Measurements from ENCODE around the gene KLF11.
A peak's percentile ranks its signal among the peaks of the same experiment; 100 is the strongest.

Gene KLF11

DNA sequence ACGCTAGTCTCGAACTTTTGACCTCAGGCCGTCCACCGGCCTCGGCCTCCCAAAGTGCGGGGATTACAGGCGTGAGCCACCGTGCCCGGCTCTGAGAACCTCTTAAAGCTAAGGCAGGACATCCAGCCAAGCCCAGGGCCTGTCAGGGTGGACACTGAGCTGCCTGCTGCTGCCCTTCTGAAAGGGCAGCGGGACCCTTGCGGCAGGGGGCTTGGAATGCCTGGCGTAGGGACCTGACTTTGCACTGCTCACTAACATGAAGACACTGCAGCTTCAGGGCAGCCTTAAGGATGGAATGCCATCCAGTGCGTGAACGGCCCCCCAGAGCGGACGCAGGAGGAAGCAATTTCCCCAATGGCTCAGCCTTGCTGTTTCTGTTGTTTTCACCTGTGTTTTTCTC is 27.8 kb downstream of the KLF11 start:
- intact Hi-C loops (cut with DNase I; ENCODE audit: low total_unique reads): no loop called here
- H3K4me3 ChIP-seq: no peak overlapping the region
- no peak overlapping the region for H3K27ac ChIP-seq
- TF ChIP-seq, protein P1, sequence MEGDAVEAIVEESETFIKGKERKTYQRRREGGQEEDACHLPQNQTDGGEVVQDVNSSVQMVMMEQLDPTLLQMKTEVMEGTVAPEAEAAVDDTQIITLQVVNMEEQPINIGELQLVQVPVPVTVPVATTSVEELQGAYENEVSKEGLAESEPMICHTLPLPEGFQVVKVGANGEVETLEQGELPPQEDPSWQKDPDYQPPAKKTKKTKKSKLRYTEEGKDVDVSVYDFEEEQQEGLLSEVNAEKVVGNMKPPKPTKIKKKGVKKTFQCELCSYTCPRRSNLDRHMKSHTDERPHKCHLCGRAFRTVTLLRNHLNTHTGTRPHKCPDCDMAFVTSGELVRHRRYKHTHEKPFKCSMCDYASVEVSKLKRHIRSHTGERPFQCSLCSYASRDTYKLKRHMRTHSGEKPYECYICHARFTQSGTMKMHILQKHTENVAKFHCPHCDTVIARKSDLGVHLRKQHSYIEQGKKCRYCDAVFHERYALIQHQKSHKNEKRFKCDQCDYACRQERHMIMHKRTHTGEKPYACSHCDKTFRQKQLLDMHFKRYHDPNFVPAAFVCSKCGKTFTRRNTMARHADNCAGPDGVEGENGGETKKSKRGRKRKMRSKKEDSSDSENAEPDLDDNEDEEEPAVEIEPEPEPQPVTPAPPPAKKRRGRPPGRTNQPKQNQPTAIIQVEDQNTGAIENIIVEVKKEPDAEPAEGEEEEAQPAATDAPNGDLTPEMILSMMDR (IDR thresholded peaks at IDR 0.05): no peak
- H3K36me3 ChIP-seq: no peaks in the 10 kb centered on the region
- no peaks in the 10 kb centered on the region for H3K9me3 ChIP-seq
- no peaks in the 10 kb centered on the region for H3K27me3 ChIP-seq
- peaks cover 0 to 4% (median 4%) of the 10 kb centered on the region in 4 donors for H3K4me1 ChIP-seq
- DNase-seq: no peak

DNA sequence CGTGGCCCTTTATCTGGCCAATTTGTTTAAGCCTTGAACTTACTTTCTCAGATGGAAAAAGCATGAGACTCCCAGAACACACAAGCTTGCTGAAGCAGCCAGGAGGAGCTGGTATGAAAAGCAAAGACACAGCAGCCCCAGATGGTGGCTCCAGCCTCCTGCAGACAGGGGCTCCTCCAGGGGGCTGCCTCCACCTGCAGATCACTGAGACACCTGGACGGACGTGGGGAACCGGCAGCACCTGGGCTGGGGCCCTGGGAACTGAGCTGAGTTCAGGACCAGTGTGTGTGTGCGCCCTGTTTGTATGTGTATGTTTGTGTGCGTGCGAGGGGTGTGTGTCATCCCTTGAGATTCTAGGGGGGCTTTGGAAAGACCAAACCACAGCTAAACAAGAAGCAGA is 28.2 kb downstream of the KLF11 start:
- no peak for DNase-seq
- Histone ChIP-seq H3K27me3 (no peaks in the 10 kb centered on the region), H3K4me3 (no peak overlapping the region), H3K4me1 (peaks cover 0 to 4% (median 4%) of the 10 kb centered on the region in 4 donors), H3K36me3 (no peaks in the 10 kb centered on the region), H3K9me3 (no peaks in the 10 kb centered on the region), H3K27ac (no peak overlapping the region)
- TF ChIP-seq, protein P1 (IDR thresholded peaks at IDR 0.05): no peak
- intact Hi-C loops (cut with DNase I; ENCODE audit: low total_unique reads): no loop called here

DNA sequence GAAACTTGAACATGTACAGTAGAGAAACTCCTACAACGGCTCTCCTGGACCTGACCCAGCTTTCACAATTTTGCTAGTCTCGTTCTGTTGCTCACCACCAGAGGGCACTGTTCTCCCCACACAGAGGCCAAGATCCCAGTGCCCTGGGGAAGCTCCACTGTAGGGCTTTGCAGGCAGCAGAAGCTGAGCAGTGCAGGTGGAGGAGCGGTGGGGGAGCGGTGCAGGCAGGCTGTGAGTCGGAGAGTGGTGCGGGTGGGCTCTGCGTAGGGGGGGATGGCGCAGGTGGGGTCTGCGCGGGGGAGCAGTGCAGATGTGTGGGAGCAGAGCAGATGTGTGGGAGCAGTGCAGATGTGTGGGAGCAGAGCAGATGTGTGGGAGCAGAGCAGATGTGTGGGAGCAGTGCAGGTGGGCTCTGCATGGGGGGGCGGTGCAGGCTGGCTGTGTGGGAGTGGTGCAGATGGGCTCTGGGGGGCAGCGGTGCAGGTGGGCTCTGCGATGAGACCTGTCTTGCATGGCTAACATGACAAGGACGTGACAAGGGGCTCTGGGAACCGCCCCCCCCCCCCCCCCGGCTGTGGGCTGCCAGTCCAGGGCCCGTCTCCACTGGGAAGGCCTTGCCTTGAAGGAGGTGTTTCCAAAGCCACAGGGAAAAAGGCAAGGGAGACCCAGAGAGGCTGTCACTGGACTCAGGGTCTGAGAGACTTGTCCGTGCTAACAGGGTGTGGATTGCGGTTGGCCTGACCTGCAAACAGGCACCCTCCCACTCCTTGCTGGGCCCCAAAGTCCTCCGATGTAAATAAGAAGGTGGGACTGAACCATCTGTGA is 29.5 kb downstream of the KLF11 start:
- Histone ChIP-seq H3K27ac (no peak overlapping the region), H3K4me3 (no peak overlapping the region), H3K27me3 (no peaks in the 10 kb centered on the region), H3K9me3 (no peaks in the 10 kb centered on the region), H3K36me3 (no peaks in the 10 kb centered on the region), H3K4me1 (peaks cover 0 to 4% (median 4%) of the 10 kb centered on the region in 4 donors)
- intact Hi-C loops (cut with DNase I; ENCODE audit: low total_unique reads): loop anchor here (1.0 to 2.0 kb wide), 2 partner anchors 24 to 362 kb away; no protein-coding TSS in a partner anchor
- peak; percentile 84 to 86 for DNase-seq
- TF ChIP-seq, protein P1 (IDR thresholded peaks at IDR 0.05): peak; percentile 86 to 90

DNA sequence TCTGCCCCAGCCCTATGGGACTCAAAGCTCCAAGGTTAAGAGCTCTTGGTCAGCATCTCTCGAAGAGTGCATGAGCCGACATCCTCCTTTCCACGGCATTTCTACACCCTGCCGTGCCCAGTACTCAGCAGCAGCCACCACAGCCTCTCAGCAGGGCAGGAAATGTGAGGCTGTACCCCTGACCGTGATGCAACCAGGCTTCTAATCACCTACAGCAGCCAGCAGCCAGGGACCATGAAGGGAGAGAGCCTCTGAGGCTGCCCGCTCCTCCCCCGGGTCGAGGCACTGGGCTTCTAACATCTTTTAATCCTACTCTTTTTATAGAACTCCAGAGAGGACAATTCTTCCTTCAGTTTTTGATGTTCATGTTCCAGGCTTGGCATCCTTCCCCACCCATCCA is 30.4 kb downstream of the KLF11 start:
- Histone ChIP-seq H3K27ac (no peak overlapping the region), H3K27me3 (no peaks in the 10 kb centered on the region), H3K9me3 (no peaks in the 10 kb centered on the region), H3K4me3 (no peak overlapping the region), H3K36me3 (no peaks in the 10 kb centered on the region), H3K4me1 (peaks cover 0 to 10% (median 9%) of the 10 kb centered on the region in 4 donors)
- no peak for DNase-seq
- intact Hi-C loops (cut with DNase I; ENCODE audit: low total_unique reads): loop anchor here (2.0 kb wide), 1 partner anchor 361 kb away; no protein-coding TSS in a partner anchor
- TF ChIP-seq, protein P1 (IDR thresholded peaks at IDR 0.05): no peak

DNA sequence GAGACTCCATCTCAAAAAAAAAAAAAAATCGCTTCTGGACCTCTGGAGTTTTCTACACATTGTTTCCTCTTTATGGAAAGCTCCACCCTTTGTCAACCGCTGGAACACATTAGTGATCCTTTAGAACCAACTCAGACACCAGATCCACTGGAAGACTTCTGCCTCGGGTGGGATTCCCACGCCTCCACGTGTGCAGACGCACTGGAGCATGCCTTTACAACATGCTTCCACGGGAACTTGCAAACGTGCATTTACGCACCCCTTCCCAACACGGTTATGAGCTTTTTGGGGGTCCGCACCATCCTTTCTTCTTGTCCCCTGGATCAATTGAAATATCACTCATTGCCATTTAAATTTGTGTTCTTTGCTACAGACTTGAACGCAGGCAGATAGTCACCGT is 31.8 kb downstream of the KLF11 start:
- no peak for DNase-seq
- Histone ChIP-seq H3K36me3 (no peaks in the 10 kb centered on the region), H3K4me1 (peaks cover 0 to 20% (median 14%) of the 10 kb centered on the region in 4 donors), H3K27me3 (no peaks in the 10 kb centered on the region), H3K4me3 (no peak overlapping the region), H3K27ac (no peak overlapping the region), H3K9me3 (no peaks in the 10 kb centered on the region)
- TF ChIP-seq, protein P1 (IDR thresholded peaks at IDR 0.05): no peak
- intact Hi-C loops (cut with DNase I; ENCODE audit: low total_unique reads): no loop called here
